CD14-positive monocyte (primary cell): ENCODE results near the gene TSPAN5. TPM values are rescaled to one million over a fixed set of nuclear protein-coding genes. Genes with fewer than 3 reads are reported as not detected.

Experiments
- DNase-seq, 3 donors: peaks; one replicate each; pipeline ENCODE4 v3.0.0-alpha.2; 2011 to 2022
- H2AFZ ChIP-seq: 2 replicates; pipeline ENCODE4 v1.6.0; 2012; ENCODE audit warnings: mild to moderate bottlenecking, low read depth, low read length, inconsistent platforms; ENCODE audit not compliant: insufficient read depth, poor library complexity, severe bottlenecking
- H3K27ac ChIP-seq, 2 donors: 1 replicate in 1 of 2; 2 replicates in 1 of 2; pipeline ENCODE4 v1.5.1; 2012 to 2013; ENCODE audit warnings: low read length in 2 of 2, control low read depth in 1 of 2, inconsistent platforms in 1 of 2, low read depth in 1 of 2, mild to moderate bottlenecking in 1 of 2
- H3K27me3 ChIP-seq, 2 donors: one replicate each; pipeline versions ENCODE4 v1.6.0 to v1.6.1; 2011 to 2013; ENCODE audit warnings: low read length in 2 of 2; ENCODE audit not compliant: control insufficient read depth in 2 of 2, insufficient read depth in 2 of 2
- H3K36me3 ChIP-seq, 2 donors: replicated peaks in 1 of 2; 1 replicate in 1 of 2; 2 replicates in 1 of 2; pipeline versions ENCODE4 v1.5.1 to v1.6.1; 2012 to 2013; ENCODE audit warnings: low read length in 2 of 2, control low read depth in 1 of 2, inconsistent platforms in 1 of 2, mild to moderate bottlenecking in 1 of 2; ENCODE audit not compliant: insufficient read depth in 2 of 2, control insufficient read depth in 1 of 2
- H3K4me1 ChIP-seq, 2 donors: 1 replicate in 1 of 2; 2 replicates in 1 of 2; pipeline versions ENCODE4 v1.5.1 to v1.6.1; 2012 to 2013; ENCODE audit warnings: low read length in 2 of 2, control low read depth in 1 of 2, inconsistent platforms in 1 of 2, mild to moderate bottlenecking in 1 of 2, moderate library complexity in 1 of 2; ENCODE audit not compliant: insufficient read depth in 2 of 2, control insufficient read depth in 1 of 2
- H3K4me2 ChIP-seq: replicated peaks from 2 replicates; pipeline ENCODE3; 2012; ENCODE audit warnings: low read length, moderate library complexity, mild to moderate bottlenecking; ENCODE audit not compliant: poor library complexity, severe bottlenecking; ENCODE audit errors: extremely low read depth
- H3K4me3 ChIP-seq, 3 experiments: fragments of 200-600 bp in 1 of 3; sonication (generic) in 1 of 3; replicated peaks in 1 of 3; 1 replicate in 2 of 3; 2 replicates in 1 of 3; pipeline ENCODE4 v1.5.1; 2011 to 2013; ENCODE audit warnings: low read length in 3 of 3, mild to moderate bottlenecking in 3 of 3, control low read depth in 2 of 3, low read depth in 2 of 3, inconsistent platforms in 1 of 3, moderate library complexity in 1 of 3
- H3K79me2 ChIP-seq: 2 replicates; pipeline ENCODE4 v1.6.0; 2012; ENCODE audit warnings: mild to moderate bottlenecking, control low read depth, inconsistent platforms, low read length, moderate library complexity; ENCODE audit not compliant: insufficient read depth
- H3K9ac ChIP-seq: 2 replicates; pipeline ENCODE4 v1.6.0; 2017; ENCODE audit warnings: low read length, mild to moderate bottlenecking; ENCODE audit not compliant: insufficient read depth, poor library complexity, severe bottlenecking
- H3K9me3 ChIP-seq, 2 donors: replicated peaks in 1 of 2; 1 replicate in 1 of 2; 2 replicates in 1 of 2; pipeline versions ENCODE4 v1.5.1 to v1.6.1; 2012 to 2013; ENCODE audit warnings: low read length in 2 of 2, control low read depth in 1 of 2; ENCODE audit not compliant: control insufficient read depth in 1 of 2, insufficient read depth in 1 of 2
- H4K20me1 ChIP-seq: 2 replicates; pipeline ENCODE4 v1.6.0; 2012; ENCODE audit warnings: mild to moderate bottlenecking, low read length, control low read depth, moderate library complexity; ENCODE audit not compliant: insufficient read depth
- H3K27ac Mint-ChIP-seq, 7 donors: one replicate each; pipeline ENCODE4 v1.8.0; 2020; ENCODE audit warnings: mild to moderate bottlenecking in 7 of 7, mixed read lengths in 7 of 7, moderate library complexity in 6 of 7, inconsistent platforms in 2 of 7
- H3K27me3 Mint-ChIP-seq, 3 donors: one replicate each; pipeline ENCODE4 v1.8.0; 2021 to 2022; ENCODE audit warnings: low read depth in 3 of 3, mild to moderate bottlenecking in 3 of 3, mixed read lengths in 3 of 3, moderate library complexity in 3 of 3, inconsistent platforms in 1 of 3
- H3K36me3 Mint-ChIP-seq, 2 donors: one replicate each; pipeline ENCODE4 v1.8.0; 2020; ENCODE audit warnings: mixed read lengths in 2 of 2, inconsistent platforms in 1 of 2, mild to moderate bottlenecking in 1 of 2
- H3K4me1 Mint-ChIP-seq: one replicate; pipeline ENCODE4 v1.8.0; 2020; ENCODE audit warnings: mild to moderate bottlenecking, mixed read lengths
- H3K4me3 Mint-ChIP-seq, 2 donors: one replicate each; pipeline ENCODE4 v1.8.0; 2020; ENCODE audit warnings: mild to moderate bottlenecking in 2 of 2, mixed read lengths in 2 of 2, moderate library complexity in 1 of 2
- H3K9me3 Mint-ChIP-seq, 7 donors: one replicate each; pipeline ENCODE4 v1.8.0; 2020 to 2022; ENCODE audit warnings: mixed read lengths in 7 of 7, mild to moderate bottlenecking in 6 of 7, moderate library complexity in 6 of 7, inconsistent platforms in 2 of 7
- WGBS: methylation state at CpG from one replicate; pipeline ENCODE4 v1.1.5; 2013; ENCODE audit warnings: missing lambda C conversion rate; ENCODE audit not compliant: insufficient coverage; 5-methylcytosine and 5-hydroxymethylcytosine counted together
- intact Hi-C, 2 donors: fragments of 100-400 bp; cut with micrococcal nuclease; formaldehyde crosslinking; loops; one replicate each; pipeline versions ENCODE4 v1.15.0 to v1.15.1; 2023
- polyA plus RNA-seq, 3 donors: library from polyadenylated mRNA; depleted of rRNA in 1 of 3; unstranded in 2 of 3; stranded (reverse) in 1 of 3; fragments of 300-500 nt in 2 of 3; fragments of >200 nt in 1 of 3; fragmentation: Illumina TruSeq in 2 of 3; gene quantifications; 1 replicate in 2 of 3; 2 replicates in 1 of 3; pipeline ENCODE4 v1.2.3, GENCODE V29; 2012 to 2021
- TF ChIP-seq, protein P1 (sequence below): fragments of 200-600 bp; IDR thresholded peaks from one replicate; pipeline ENCODE4 v1.8.0; 2022; ENCODE audit warnings: antibody characterized with exemption, mild to moderate bottlenecking

TSPAN5 gene
- polyA plus RNA-seq, 3 donors = 0.09 to 1.1 (median 0.13) TPM

DNA sequence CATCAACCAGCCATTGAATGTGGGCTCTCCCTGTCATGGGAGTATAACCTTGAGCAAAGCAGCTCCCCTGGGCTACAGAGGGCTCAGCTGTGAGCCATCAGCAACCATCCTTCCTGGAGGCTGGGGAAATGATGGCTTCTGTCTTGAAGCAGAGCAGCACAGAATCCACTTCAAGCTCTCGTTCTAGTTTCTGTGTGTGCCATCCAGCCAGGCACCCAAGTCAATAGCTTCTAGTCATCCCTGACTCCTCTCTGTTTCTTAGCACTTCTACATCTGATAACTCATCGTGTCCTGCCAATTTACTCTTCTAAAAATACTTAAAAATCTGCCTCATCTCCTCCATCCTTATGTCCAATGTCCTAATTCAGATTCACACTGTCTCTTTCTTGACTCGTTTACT is 42.2 kb upstream of the TSPAN5 start:
- DNase-seq = no peak
- H3K79me2 ChIP-seq = no peaks in the 10 kb centered on the region
- no peaks in the 10 kb centered on the region for H3K36me3 ChIP-seq
- no peaks in the 10 kb centered on the region for H3K36me3 Mint-ChIP-seq
- H3K27me3 ChIP-seq = no peaks in the 10 kb centered on the region
- peaks cover 18 to 39% (median 32%) of the 10 kb centered on the region in 7 donors for H3K9me3 Mint-ChIP-seq
- H3K4me3 Mint-ChIP-seq = no peak overlapping the region
- intact Hi-C loops = no loop called here
- no peaks in the 10 kb centered on the region for H4K20me1 ChIP-seq
- no peaks in the 10 kb centered on the region for H3K4me1 ChIP-seq
- 92% methylated on average over 3 of the region's 3 CpGs for WGBS
- no peak overlapping the region for H3K27ac ChIP-seq
- no peaks in the 10 kb centered on the region for H3K27me3 Mint-ChIP-seq
- TF ChIP-seq, protein P1, sequence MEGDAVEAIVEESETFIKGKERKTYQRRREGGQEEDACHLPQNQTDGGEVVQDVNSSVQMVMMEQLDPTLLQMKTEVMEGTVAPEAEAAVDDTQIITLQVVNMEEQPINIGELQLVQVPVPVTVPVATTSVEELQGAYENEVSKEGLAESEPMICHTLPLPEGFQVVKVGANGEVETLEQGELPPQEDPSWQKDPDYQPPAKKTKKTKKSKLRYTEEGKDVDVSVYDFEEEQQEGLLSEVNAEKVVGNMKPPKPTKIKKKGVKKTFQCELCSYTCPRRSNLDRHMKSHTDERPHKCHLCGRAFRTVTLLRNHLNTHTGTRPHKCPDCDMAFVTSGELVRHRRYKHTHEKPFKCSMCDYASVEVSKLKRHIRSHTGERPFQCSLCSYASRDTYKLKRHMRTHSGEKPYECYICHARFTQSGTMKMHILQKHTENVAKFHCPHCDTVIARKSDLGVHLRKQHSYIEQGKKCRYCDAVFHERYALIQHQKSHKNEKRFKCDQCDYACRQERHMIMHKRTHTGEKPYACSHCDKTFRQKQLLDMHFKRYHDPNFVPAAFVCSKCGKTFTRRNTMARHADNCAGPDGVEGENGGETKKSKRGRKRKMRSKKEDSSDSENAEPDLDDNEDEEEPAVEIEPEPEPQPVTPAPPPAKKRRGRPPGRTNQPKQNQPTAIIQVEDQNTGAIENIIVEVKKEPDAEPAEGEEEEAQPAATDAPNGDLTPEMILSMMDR = no peak
- peaks cover 20 to 21% of the 10 kb centered on the region in 2 donors for H3K9me3 ChIP-seq
- no peak overlapping the region for H3K4me2 ChIP-seq
- H3K27ac Mint-ChIP-seq = no peak overlapping the region
- no peaks in the 10 kb centered on the region for H3K4me1 Mint-ChIP-seq
- H3K9ac ChIP-seq = no peak overlapping the region
- no peak overlapping the region for H3K4me3 ChIP-seq
- H2AFZ ChIP-seq = no peak overlapping the region

DNA sequence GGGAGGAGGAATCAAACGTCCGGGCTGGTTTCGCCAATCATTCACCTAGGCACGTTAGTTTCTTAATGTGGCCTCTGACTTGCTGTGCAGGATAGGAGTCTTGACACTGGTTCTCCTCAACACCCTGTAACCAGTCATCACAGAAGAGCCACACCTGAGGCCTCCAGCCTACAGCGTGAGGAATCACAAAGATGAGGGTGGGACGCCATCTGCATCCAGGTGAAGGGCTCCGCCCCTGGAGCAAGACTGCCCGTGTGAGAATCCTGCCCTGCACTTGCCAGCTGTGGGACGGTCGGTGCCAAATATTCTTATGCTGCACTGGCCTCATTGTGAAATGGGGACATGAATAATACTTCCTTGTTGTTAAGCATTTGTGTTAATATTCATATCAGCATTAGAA is 35.7 kb upstream of the TSPAN5 start:
- no peaks in the 10 kb centered on the region for H3K36me3 ChIP-seq

More for the DNA sequence above, 35.7 kb upstream of the TSPAN5 start:
- Histone ChIP-seq H3K9me3 (peaks cover 9% of the 10 kb centered on the region in 2 donors), H2AFZ (no peak overlapping the region), H3K4me1 (no peaks in the 10 kb centered on the region), H3K9ac (no peak overlapping the region), H3K79me2 (no peaks in the 10 kb centered on the region), H3K27me3 (no peaks in the 10 kb centered on the region), H3K4me3 (no peak overlapping the region), H3K27ac (no peak overlapping the region), H4K20me1 (no peaks in the 10 kb centered on the region), H3K4me2 (no peak overlapping the region)
- TF ChIP-seq, protein P1 = no peak
- H3K36me3 Mint-ChIP-seq = no peaks in the 10 kb centered on the region
- H3K27me3 Mint-ChIP-seq = peaks cover 0 to 2% (median 0%) of the 10 kb centered on the region in 3 donors
- intact Hi-C loops = no loop called here
- no peak overlapping the region for H3K27ac Mint-ChIP-seq
- H3K9me3 Mint-ChIP-seq = peaks cover 11 to 21% (median 16%) of the 10 kb centered on the region in 7 donors
- 97% methylated on average over 4 of the region's 10 CpGs for WGBS
- H3K4me1 Mint-ChIP-seq = no peaks in the 10 kb centered on the region
- H3K4me3 Mint-ChIP-seq = no peak overlapping the region
- no peak for DNase-seq
